Subcutaneous adipose tissue (tissue), 4 donors: Measurements from ENCODE around the gene ARHGAP12. TPM values are rescaled to one million over a fixed set of nuclear protein-coding genes. Genes with fewer than 3 reads are reported as not detected.

Source experiments
- total RNA-seq, 4 donors: library from RNA; depleted of rRNA; stranded (reverse); fragments of >200 nt; gene quantifications; one replicate each; pipeline ENCODE4 v1.1.0, GENCODE V29; 2016
- TF ChIP-seq, protein P1 (sequence below): fragments of 450-650 bp; IDR thresholded peaks from one replicate; pipeline ENCODE4 v1.5.1; 2016; ENCODE audit warnings: low read depth, mild to moderate bottlenecking, control low read depth, antibody characterized with exemption, moderate library complexity

ARHGAP12 gene
- total RNA-seq, 4 donors from 2014 or later = 32.4 to 52.9 (median 45.1) TPM

DNA sequence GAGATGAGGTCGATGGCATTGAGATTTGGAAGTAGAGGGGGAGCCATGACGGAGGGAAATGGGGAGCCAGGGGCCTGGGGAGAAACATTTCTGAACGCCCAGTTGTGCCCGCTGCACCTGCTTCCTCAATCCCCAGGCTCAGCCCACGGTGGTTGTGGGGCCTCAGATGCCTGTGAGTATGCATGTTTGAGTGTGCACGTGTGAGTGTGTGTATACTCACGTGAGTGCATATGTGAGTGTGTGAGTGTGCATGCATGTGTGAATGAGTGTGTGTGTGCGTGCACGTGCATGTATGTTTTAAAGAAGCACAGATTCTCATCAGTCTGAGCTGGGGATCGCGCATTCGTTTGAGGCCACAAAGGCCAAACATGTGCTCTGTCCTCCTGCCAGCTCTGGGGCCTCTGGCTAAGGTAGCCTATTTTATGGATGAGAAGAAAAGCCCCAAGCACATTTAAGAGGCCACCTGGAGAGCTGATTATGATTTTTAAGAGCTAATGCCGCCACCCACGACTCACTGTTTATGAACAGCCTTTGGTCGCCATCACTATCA, 154.8 kb downstream of the ARHGAP12 start:
- TF ChIP-seq, protein P1, sequence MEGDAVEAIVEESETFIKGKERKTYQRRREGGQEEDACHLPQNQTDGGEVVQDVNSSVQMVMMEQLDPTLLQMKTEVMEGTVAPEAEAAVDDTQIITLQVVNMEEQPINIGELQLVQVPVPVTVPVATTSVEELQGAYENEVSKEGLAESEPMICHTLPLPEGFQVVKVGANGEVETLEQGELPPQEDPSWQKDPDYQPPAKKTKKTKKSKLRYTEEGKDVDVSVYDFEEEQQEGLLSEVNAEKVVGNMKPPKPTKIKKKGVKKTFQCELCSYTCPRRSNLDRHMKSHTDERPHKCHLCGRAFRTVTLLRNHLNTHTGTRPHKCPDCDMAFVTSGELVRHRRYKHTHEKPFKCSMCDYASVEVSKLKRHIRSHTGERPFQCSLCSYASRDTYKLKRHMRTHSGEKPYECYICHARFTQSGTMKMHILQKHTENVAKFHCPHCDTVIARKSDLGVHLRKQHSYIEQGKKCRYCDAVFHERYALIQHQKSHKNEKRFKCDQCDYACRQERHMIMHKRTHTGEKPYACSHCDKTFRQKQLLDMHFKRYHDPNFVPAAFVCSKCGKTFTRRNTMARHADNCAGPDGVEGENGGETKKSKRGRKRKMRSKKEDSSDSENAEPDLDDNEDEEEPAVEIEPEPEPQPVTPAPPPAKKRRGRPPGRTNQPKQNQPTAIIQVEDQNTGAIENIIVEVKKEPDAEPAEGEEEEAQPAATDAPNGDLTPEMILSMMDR = no peak

GRCh38 chr10:31771331-31771831, 157.2 kb downstream of the ARHGAP12 start:
- TF ChIP-seq, protein P1 = no peak

DNA sequence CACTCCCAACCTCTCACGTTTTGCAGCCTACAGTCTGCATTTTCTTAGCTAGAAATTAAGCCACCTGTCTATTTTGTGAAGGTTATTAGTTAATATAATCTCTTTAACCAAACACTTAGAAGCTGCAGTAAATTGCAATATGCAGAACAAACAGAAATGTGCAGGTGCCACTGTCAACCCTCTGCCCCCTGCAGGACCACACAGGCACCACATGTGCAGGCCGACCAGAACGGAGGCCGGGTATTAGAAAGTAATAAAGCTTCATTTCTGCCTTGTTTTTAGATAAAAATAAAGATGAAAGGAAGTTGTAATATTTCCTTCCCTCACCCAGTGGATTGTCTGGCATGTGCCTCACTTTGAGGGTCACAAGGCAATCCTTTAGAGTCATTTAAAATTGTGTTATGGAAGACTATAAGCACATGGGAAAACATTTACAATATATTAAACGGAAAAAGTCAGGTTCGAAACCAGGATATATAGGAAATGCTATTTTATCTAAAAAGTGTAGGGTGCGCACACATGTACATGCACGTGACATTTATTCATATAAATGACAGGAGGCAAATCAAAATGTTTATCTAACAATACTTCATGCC, 158.2 kb downstream of the ARHGAP12 start:
- TF ChIP-seq, protein P1 = no peak

DNA sequence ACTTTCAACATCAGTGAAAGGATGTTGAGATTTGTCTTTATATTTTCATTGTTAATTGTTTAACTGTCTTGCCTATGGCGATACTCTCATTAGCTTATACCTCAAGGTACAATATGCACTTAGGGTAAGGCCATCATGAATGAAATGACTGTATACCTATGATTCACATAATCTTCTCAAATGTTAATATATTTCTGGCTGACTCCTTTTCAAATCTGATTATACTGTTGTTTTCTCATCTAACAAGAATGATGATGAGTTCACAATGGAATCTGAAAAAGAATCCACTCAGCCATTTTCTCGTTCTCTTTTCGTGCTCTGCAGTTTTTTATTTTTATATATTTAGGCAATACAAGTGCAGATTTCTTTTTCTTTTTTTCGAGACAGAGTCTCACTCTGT, 159.1 kb downstream of the ARHGAP12 start:
- TF ChIP-seq, protein P1 = no peak

- TF ChIP-seq, protein P1 = no peak
Observed at GRCh38 chr10:31768467-31768866, 160.2 kb downstream of the ARHGAP12 start.

DNA sequence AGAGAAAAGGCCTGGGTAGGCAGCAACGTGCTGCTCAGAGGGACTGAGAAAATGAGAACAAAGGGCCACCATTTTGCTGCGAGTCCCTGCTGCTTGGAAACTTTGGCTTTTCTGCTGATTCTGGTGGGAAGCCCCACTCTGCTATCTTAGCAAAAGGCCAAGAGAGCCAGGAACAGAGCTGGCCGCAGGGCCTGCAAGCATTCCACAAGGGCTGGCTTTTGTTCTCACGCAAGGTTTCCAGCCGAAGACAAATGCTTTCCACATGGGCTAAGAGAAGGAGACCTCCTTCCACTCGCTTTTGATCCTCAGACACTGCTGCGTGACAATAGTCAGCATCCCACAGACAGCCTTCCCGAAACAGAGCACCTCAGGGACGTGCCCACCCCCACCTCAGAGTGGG, 163.1 kb downstream of the ARHGAP12 start:
- TF ChIP-seq, protein P1 = no peak

DNA sequence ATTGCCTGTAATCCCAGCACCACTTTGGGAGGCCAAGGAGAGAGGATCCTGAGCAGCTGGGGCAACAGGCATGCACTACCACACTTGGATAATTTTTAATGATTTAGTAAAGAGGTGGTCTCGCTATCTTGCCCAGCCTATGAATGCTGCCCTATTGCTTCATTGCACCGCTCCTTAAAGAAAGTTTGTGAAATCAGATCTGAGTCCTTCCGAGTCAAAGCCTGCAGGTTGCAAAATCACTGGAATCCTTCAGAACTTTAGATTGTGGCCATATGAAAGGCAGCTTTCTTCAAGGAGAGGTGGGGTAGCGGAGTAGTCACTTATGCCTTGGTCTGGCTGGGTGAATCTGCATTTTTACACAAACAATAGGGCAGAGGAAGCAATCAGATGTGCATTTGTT, 166.3 kb downstream of the ARHGAP12 start:
- TF ChIP-seq, protein P1 = no peak
